Transverse colon (tissue), 4 donors: ENCODE results near the gene COIL.

Experiments used
- CTCF ChIP-seq, 5 experiments: fragments of 200-600 bp in 3 of 5; fragments of 450-650 bp in 2 of 5; sonication (generic) in 3 of 5; IDR thresholded peaks; 1 replicate in 2 of 5; 2 replicates in 3 of 5; pipeline ENCODE4 v1.5.1; 2016 to 2017; ENCODE audit warnings: antibody characterized with exemption in 5 of 5, inconsistent platforms in 3 of 5, mild to moderate bottlenecking in 2 of 5, moderate library complexity in 1 of 5
- POLR2AphosphoS5 ChIP-seq, 3 donors: sonication (generic); formaldehyde crosslinking; IDR thresholded peaks; one replicate each; pipeline ENCODE4 v1.6.1; 2016; ENCODE audit warnings: antibody characterized with exemption in 3 of 3

DNA sequence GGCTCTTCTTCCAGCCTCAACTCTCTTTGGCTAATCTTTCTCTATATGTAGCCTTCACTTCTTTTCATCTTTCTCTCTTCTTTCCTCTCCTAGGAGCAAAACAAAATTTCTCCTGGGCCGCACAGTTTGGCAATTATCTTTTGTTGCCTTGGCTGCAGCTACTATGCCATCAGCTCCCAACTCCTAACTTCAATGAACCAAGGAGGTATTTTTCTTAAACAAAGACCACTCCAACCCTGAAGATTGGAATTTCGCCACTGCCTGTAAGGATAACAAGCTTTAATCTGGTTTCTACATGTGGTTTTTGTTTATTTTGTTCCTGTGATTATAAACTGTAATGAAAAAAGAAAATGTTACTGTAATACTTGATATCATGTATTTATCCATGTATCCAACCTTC is 14.8 kb upstream of the COIL start:
- no peak for TF ChIP-seq POLR2AphosphoS5 (IDR thresholded peaks at IDR 0.05)
- TF ChIP-seq CTCF (IDR thresholded peaks at IDR 0.05): no peak
